Measurements from ENCODE around the gene VPS13D.

- no peak for TF ChIP-seq CTCF (IDR thresholded peaks at IDR 0.05; ENCODE audit: low read length)
- TF ChIP-seq EZH2 (optimal IDR thresholded peaks at IDR 0.05; ENCODE audit: low read depth, low read length), result no peak
- TF ChIP-seq EZH2phosphoT487 (IDR thresholded peaks at IDR 0.05; ENCODE audit: low read length), result no peak
These were observed 43.7 kb upstream of the VPS13D start for GRCh38 chr1:12185918-12186678.
